Stomach (tissue), 9 donors: ENCODE data around the gene CAV1. TPM values are rescaled to one million over a fixed set of nuclear protein-coding genes. Genes with fewer than 3 reads are reported as not detected.

Experiments used
- DNase-seq, 2 donors: peaks; one replicate each; pipeline versions ENCODE4 v3.0.0 to v3.0.0-alpha.2; 2013 to 2019
- H3K27ac ChIP-seq, 5 donors: fragments of 200-600 bp in 4 of 5; sonication (generic) in 4 of 5; one replicate each; pipeline ENCODE4 v1.5.1; 2013 to 2019; ENCODE audit warnings: mild to moderate bottlenecking in 1 of 5, moderate library complexity in 1 of 5
- H3K27me3 ChIP-seq, 3 donors: fragments of 200-600 bp; sonication (generic); one replicate each; pipeline ENCODE4 v1.5.1; 2017 to 2019; ENCODE audit warnings: mixed run types in 1 of 3
- H3K36me3 ChIP-seq, 4 donors: fragments of 200-600 bp; sonication (generic); 1 replicate in 3 of 4; 2 replicates in 1 of 4; pipeline ENCODE4 v1.5.1; 2016 to 2019
- H3K4me1 ChIP-seq, 4 donors: fragments of 200-600 bp; sonication (generic); one replicate each; pipeline ENCODE4 v1.5.1; 2016 to 2019
- H3K4me3 ChIP-seq, 4 donors: fragments of 200-600 bp; sonication (generic) in 3 of 4; one replicate each; pipeline ENCODE4 v1.5.1; 2016 to 2019; ENCODE audit warnings: mild to moderate bottlenecking in 1 of 4
- H3K9me3 ChIP-seq, 4 donors: fragments of 200-600 bp; sonication (generic); one replicate each; pipeline ENCODE4 v1.5.1; 2016 to 2019
- CTCF ChIP-seq, 7 experiments: fragments of 450-650 bp in 4 of 7; fragments of 200-600 bp in 3 of 7; sonication (generic) in 3 of 7; IDR thresholded peaks; one replicate each; pipeline ENCODE4 v1.5.1; 2016 to 2019; ENCODE audit warnings: antibody characterized with exemption in 7 of 7, control low read depth in 2 of 7, mild to moderate bottlenecking in 1 of 7
- EP300 ChIP-seq: sonication (generic); formaldehyde crosslinking; IDR thresholded peaks from one replicate; pipeline ENCODE4 v1.6.1; 2017; ENCODE audit warnings: antibody characterized with exemption
- POLR2A ChIP-seq, 4 donors: fragments of 450-650 bp; IDR thresholded peaks; one replicate each; pipeline ENCODE4 v1.6.1; 2016; ENCODE audit warnings: antibody characterized with exemption in 4 of 4, control low read depth in 2 of 4, mild to moderate bottlenecking in 1 of 4, moderate library complexity in 1 of 4
- POLR2AphosphoS5 ChIP-seq, 3 donors: sonication (generic); formaldehyde crosslinking; IDR thresholded peaks; one replicate each; pipeline ENCODE4 v1.6.1; 2016; ENCODE audit warnings: antibody characterized with exemption in 3 of 3
- WGBS, 5 donors: extraction: QIAGEN DNeasy Blood & Tissue Kit in 3 of 5; methylation state at CpG; one replicate each; pipeline versions ENCODE4 v1.1.5 to v1.1.7; 2013 to 2018; 5-methylcytosine and 5-hydroxymethylcytosine counted together
- intact Hi-C: fragments of 100-400 bp; cut with DNase I; formaldehyde crosslinking; loops from one replicate; pipeline ENCODE4 v1.15.1; 2023; ENCODE audit warnings: low total_unique reads
- polyA plus RNA-seq, 3 donors: library from polyadenylated mRNA; stranded (reverse); fragments of 200-250 nt; gene quantifications; one replicate each; pipeline ENCODE4 v1.2.3, GENCODE V29; 2013
- total RNA-seq, 5 donors: library from RNA; depleted of rRNA; stranded (reverse); fragments of >200 nt; gene quantifications; one replicate each; pipeline versions ENCODE4 v1.1.0 to v1.2.3, GENCODE V29; 2014 to 2016
- donor health status: healthy with polysubstance abuse.
- donor health status: Bipolar disorder and iron deficiency.
- donor health status: healthy.

CAV1 gene
- total and polyA plus RNA-seq, 8 donors: 18.5 to 719 (median 86.7) TPM

GRCh38 chr7:116503835-116504234 lies 21.0 kb upstream of the CAV1 start:
- Histone ChIP-seq H3K4me3 (no peak overlapping the region), H3K27ac (peak overlapping the region in 1 of 5 donors; percentile 27), H3K36me3 (peaks cover 0 to 11% (median 4%) of the 10 kb centered on the region in 4 donors), H3K9me3 (no peaks in the 10 kb centered on the region), H3K27me3 (peaks cover 0 to 19% (median 0%) of the 10 kb centered on the region in 3 donors), H3K4me1 (peaks cover 0 to 57% (median 39%) of the 10 kb centered on the region in 4 donors)
- intact Hi-C loops: no loop called here
- DNase-seq: no peak
- TF ChIP-seq EP300 (no peak), POLR2AphosphoS5 (IDR thresholded peaks at IDR 0.05) (no peak), CTCF (IDR thresholded peaks at IDR 0.05) (no peak), POLR2A (IDR thresholded peaks at IDR 0.05) (no peak)

GRCh38 chr7:116505278-116505677 lies 19.6 kb upstream of the CAV1 start:
- Histone ChIP-seq H3K36me3 (peaks cover 0 to 11% (median 4%) of the 10 kb centered on the region in 4 donors), H3K27me3 (peaks cover 0 to 6% (median 0%) of the 10 kb centered on the region in 3 donors), H3K4me3 (no peak overlapping the region), H3K4me1 (peaks cover 0 to 52% (median 31%) of the 10 kb centered on the region in 4 donors), H3K27ac (peak overlapping the region in 1 of 5 donors; percentile 19), H3K9me3 (no peaks in the 10 kb centered on the region)
- TF ChIP-seq CTCF (IDR thresholded peaks at IDR 0.05) (no peak), EP300 (no peak), POLR2AphosphoS5 (IDR thresholded peaks at IDR 0.05) (no peak), POLR2A (IDR thresholded peaks at IDR 0.05) (no peak)
- intact Hi-C loops: no loop called here
- WGBS, 5 donors: 48 to 89% (median 80%) methylated on average over 2 of the region's 2 CpGs
- no peak for DNase-seq

- Histone ChIP-seq H3K27ac (peak overlapping the region in 1 of 5 donors; percentile 19), H3K4me1 (peaks cover 0 to 49% (median 29%) of the 10 kb centered on the region in 4 donors), H3K27me3 (peaks cover 0 to under 1% (median 0%) of the 10 kb centered on the region in 3 donors), H3K4me3 (no peak overlapping the region), H3K9me3 (no peaks in the 10 kb centered on the region), H3K36me3 (peaks cover 0 to 11% (median 4%) of the 10 kb centered on the region in 4 donors)
- no peak for TF ChIP-seq POLR2A (IDR thresholded peaks at IDR 0.05)
- no peak for TF ChIP-seq CTCF (IDR thresholded peaks at IDR 0.05)
- TF ChIP-seq POLR2AphosphoS5 (IDR thresholded peaks at IDR 0.05): no peak
- no peak for TF ChIP-seq EP300
- intact Hi-C loops: no loop called here
- DNase-seq: no peak
- 66 to 89% (median 85%) methylated on average over 3 of the region's 3 CpGs for WGBS, 5 donors
These were observed 19.0 kb upstream of the CAV1 start for GRCh38 chr7:116505823-116506222.

GRCh38 chr7:116509982-116510579 lies 14.8 kb upstream of the CAV1 start:
- Histone ChIP-seq H3K4me1 (peaks cover 0 to 46% (median 20%) of the 10 kb centered on the region in 4 donors), H3K9me3 (no peaks in the 10 kb centered on the region), H3K27ac (no peak overlapping the region), H3K4me3 (no peak overlapping the region), H3K36me3 (peaks cover 0 to 11% (median 4%) of the 10 kb centered on the region in 4 donors), H3K27me3 (no peaks in the 10 kb centered on the region)
- no peak for DNase-seq
- intact Hi-C loops: no loop called here
- 76 to 81% (median 78%) methylated on average over 7 of the region's 7 CpGs for WGBS, 5 donors
- TF ChIP-seq POLR2A (IDR thresholded peaks at IDR 0.05): no peak
- no peak for TF ChIP-seq EP300
- no peak for TF ChIP-seq CTCF (IDR thresholded peaks at IDR 0.05)
- no peak for TF ChIP-seq POLR2AphosphoS5 (IDR thresholded peaks at IDR 0.05)
